RWPE1 (cell line): ENCODE data around the gene SLC16A4.

Experiments used
- CTCF ChIA-PET: fragments of 350-600 bp; sonication (Branson Sonifier 250); formaldehyde crosslinking; extraction: SDS; loops from one replicate; lab custom pipeline; 2021; lab: Yijun Ruan, JAX
- POLR2A ChIA-PET: fragments of 400-600 bp; formaldehyde crosslinking; extraction: SDS; loops from one replicate; lab custom pipeline; 2020; ENCODE audit warnings: antibody characterized with exemption; ENCODE audit not compliant: low non-redundant PET; lab: Yijun Ruan, JAX
- DNase-seq: peaks from one replicate; pipeline ENCODE4 v3.0.0; 2012; ENCODE audit warnings: low spot score
- H3K27ac ChIP-seq: fragments of 450-650 bp; 2 replicates; pipeline ENCODE4 v1.5.1; 2017
- CTCF ChIP-seq: fragments of 450-650 bp; conservative IDR thresholded peaks from 2 replicates; pipeline ENCODE4 v1.5.1; 2017; ENCODE audit warnings: low read depth, mild to moderate bottlenecking

SLC16A4 gene

GRCh38 chr1:110387048-110387754 lies 3.6 kb downstream of the SLC16A4 start:
- no peak for DNase-seq
- no peak for TF ChIP-seq CTCF
- POLR2A ChIA-PET: no interaction called here
- CTCF ChIA-PET: no interaction called here
- no peak overlapping the region for H3K27ac ChIP-seq

DNA sequence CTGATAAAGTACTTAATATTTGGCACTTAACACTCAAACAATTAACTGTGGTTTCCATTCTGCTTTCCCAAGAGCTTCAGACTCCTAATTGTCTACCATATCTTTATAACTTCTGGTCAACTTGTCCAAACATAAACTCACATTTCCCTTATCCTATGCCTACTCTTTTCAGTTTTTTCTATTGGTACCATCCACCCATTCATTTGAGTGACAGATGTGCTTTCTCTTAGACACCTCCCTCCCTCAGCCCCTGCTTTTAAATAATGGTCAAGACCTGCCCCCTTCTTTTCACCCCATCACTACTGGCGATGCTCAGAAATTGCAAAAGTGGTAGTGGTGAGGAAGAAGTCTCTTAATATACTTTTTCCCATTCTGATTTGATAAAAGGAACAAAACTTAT lies 5.5 kb downstream of the SLC16A4 start:
- no peak overlapping the region for H3K27ac ChIP-seq
- TF ChIP-seq CTCF: no peak
- ChIA-PET CTCF (interaction anchor here (0.5 kb wide), 1 partner anchor 23 kb away, joined by 5 read pairs; no protein-coding TSS in a partner anchor), POLR2A (no interaction called here)
- no peak for DNase-seq

DNA sequence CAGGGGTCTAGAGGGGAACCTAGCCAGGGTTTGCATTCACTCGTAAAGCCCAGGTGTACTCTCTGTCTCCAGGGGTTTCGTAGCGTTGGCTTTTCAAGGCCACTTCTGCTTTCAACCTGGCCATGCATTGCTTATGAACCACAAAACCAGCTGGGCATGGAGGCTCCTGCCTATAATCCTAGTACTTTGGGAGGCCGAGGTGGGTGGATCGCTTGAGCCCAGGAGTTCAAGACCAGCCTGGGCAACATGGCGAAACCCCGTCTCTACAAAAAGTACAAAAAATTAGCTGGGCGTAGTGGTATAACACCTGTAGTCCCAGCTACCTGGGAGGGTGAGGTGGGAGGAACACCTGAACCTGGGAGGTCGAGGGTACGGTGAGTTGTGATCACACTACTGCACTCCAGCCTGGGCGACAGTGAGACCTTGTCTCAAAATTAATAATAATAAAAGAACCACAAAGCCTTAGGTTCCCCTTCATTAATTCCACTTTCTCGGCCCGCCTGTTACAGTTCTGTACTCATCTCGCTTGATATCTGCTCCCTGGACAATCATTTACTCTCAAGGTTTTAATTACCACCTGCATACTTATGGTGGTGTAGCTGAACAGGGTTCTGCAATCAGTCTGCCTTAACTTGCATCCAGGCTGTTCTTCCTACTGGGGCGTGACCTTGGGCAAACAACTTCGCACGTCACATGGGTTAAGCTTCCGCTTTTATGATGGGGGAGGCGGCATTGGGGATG lies 6.1 kb downstream of the SLC16A4 start:
- no peak for DNase-seq
- no peak overlapping the region for H3K27ac ChIP-seq
- POLR2A ChIA-PET: no interaction called here

DNA sequence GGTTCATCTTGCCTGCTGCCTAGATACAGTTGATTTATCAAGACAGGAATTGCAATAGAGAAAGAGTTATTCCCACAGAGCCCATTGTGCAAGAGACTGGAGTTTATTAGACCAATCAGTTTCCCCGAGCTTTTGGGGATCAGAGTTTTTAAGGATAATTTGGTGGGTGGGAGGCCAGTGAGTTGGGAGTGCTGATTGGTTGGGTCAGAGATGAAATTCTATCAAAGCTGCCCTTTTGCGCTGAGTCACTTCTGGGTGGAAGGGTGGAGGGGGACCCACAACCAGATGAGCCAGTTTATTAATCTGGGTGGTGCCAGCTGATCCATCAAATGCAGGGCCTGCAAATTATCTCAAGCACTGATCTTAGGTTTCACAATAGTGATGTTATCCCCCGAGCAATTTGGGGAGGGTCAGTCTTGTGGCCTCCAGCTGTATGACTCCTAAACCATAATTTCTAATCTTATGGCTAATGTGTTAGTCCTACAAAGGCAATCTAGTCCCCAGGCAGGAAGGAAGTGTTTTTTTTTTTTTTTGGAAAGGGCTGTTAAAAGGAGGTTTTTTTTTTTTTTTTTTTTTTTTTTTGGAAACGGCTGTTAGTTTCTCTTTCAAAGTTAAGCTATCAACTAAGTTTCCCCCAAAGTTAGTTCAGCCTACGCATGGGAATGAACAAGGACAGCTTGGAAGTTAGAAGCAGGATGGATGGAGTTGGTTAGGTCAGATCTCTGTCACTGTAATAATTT lies 7.4 kb downstream of the SLC16A4 start:
- no peak overlapping the region for H3K27ac ChIP-seq
- ChIA-PET POLR2A (no interaction called here), CTCF (interaction anchor here (0.6 kb wide), 1 partner anchor 176 kb away, joined by 3 read pairs; no protein-coding TSS in a partner anchor)
- DNase-seq: no peak
- TF ChIP-seq CTCF: no peak

More for the DNA sequence above, 6.1 kb downstream of the SLC16A4 start:
- TF ChIP-seq CTCF: no peak
- CTCF ChIA-PET: no interaction called here

DNA sequence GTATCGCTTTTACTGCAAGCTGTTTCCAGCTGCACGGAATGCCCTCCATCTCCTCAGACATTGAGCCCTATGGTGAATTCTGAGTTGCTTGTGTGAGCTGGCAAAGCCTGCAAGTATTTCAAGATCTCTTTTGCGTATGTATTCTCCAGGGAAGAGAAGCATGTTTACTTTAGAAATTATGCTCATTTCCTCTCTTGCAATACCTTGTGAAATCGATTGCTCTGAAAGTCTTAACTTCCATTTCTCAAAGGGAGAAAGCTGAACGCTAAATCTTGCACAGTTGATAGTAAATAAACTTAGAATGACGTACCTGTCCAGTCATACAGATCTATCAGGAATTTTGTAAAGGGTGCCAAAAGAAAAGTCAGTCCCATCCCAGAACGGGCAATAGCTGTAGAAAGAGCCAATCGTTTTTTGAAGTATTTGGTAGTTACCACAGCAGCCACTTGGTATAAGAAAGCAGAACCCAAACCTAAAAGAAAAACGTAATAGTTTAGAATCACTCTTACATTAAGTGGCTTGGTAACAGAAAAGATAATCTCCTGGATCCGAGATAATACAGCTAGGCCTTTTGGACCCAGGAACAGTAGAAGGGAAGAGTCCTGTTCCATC lies 10.0 kb downstream of the SLC16A4 start:
- no peak for DNase-seq
- H3K27ac ChIP-seq: no peak overlapping the region
- CTCF ChIA-PET: no interaction called here
- POLR2A ChIA-PET: no interaction called here
- TF ChIP-seq CTCF: no peak

DNA sequence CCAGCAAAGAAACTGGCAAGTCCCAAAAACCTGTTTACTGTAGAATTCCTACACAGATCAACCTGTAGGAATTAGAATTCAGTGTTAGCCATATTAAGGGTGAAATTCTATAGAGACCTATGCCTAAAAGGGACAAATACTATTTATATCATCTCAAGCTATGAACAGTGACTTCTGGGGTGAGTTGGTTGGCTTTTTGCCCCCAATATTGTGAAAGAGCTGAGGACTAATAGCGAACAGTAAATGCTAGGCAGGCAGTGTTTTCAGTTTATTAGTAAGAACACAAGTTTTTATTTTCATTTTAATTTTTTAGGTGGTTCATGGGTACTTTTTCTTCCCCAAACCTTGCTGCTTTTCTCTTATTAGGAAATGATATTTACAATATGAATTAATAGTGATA lies 15.3 kb downstream of the SLC16A4 start:
- POLR2A ChIA-PET: no interaction called here
- CTCF ChIA-PET: no interaction called here
- DNase-seq: no peak
- TF ChIP-seq CTCF: no peak
- no peak overlapping the region for H3K27ac ChIP-seq
